Measurements from ENCODE around the gene CDK14. TPM values are rescaled to one million over a fixed set of nuclear protein-coding genes. Genes with fewer than 3 reads are reported as not detected.

Gene CDK14
- total RNA-seq, 1 experiment from 2014 or later: 39.1 TPM

- no peak overlapping the region for H2AFZ ChIP-seq
- H4K20me1 ChIP-seq (ENCODE audit: insufficient read depth): no peaks in the 10 kb centered on the region
- ChIA-PET CTCF (no interaction called here), POLR2A (ENCODE audit: unreplicated experiment) (interaction anchor here (0.9 kb wide), 1 partner anchor 37 kb away, joined by 3 read pairs; no protein-coding TSS in a partner anchor)
- no peaks in the 10 kb centered on the region; the same call in 1 of the 2 replicates for H3K9me2 ChIP-seq (ENCODE audit: insufficient read depth)
- H3K4me3 ChIP-seq: no peak overlapping the region
- H3K4me2 ChIP-seq: no peak overlapping the region
- H3K27ac ChIP-seq: no peak overlapping the region
- H3K4me1 ChIP-seq (replicated peaks; ENCODE audit: insufficient read depth): no peaks in the 10 kb centered on the region
- H3K9me3 ChIP-seq (ENCODE audit: insufficient read depth, low read depth): no peaks in the 10 kb centered on the region
- H3K36me3 ChIP-seq (ENCODE audit: low read depth): no peaks in the 10 kb centered on the region
- TF ChIP-seq CTCF (conservative IDR thresholded peaks at IDR 0.05) (no peak), EZH2 (IDR thresholded peaks at IDR 0.05; ENCODE audit: low read depth) (no peak)
- intact Hi-C loops (cut with micrococcal nuclease; ENCODE audit: unreplicated experiment): no loop called here
- BruUV-seq (replicated peaks): no TSS peak
- H3K27me3 ChIP-seq (ENCODE audit: insufficient read depth, low read depth): no peaks in the 10 kb centered on the region
- DNase-seq: no peak
- no peaks in the 10 kb centered on the region for H3K79me2 ChIP-seq (ENCODE audit: low read depth)
- H3F3A ChIP-seq (ENCODE audit: insufficient read depth, low read depth): no peaks in the 10 kb centered on the region
These were observed 370.2 kb downstream of the CDK14 start for GRCh38 chr7:90966346-90966745.

GRCh38 chr7:90968871-90969270 lies 372.8 kb downstream of the CDK14 start:
- H3K36me3 ChIP-seq (ENCODE audit: low read depth): no peaks in the 10 kb centered on the region
- H3K9me3 ChIP-seq (ENCODE audit: insufficient read depth, low read depth): no peaks in the 10 kb centered on the region
- no peaks in the 10 kb centered on the region; the same call in 1 of the 2 replicates for H3K9me2 ChIP-seq (ENCODE audit: insufficient read depth)
- intact Hi-C loops (cut with micrococcal nuclease; ENCODE audit: unreplicated experiment): no loop called here
- no peak overlapping the region for H3K4me2 ChIP-seq
- no peak for TF ChIP-seq CTCF (conservative IDR thresholded peaks at IDR 0.05)
- no peak for TF ChIP-seq EZH2 (IDR thresholded peaks at IDR 0.05; ENCODE audit: low read depth)
- BruUV-seq (replicated peaks): no TSS peak
- no peak overlapping the region for H3K4me3 ChIP-seq
- H3K27ac ChIP-seq: no peak overlapping the region
- H3K27me3 ChIP-seq (ENCODE audit: insufficient read depth, low read depth): no peaks in the 10 kb centered on the region
- H4K20me1 ChIP-seq (ENCODE audit: insufficient read depth): no peaks in the 10 kb centered on the region
- no peaks in the 10 kb centered on the region for H3F3A ChIP-seq (ENCODE audit: insufficient read depth, low read depth)
- H3K79me2 ChIP-seq (ENCODE audit: low read depth): no peaks in the 10 kb centered on the region
- ChIA-PET CTCF (no interaction called here), POLR2A (ENCODE audit: unreplicated experiment) (no interaction called here)
- no peaks in the 10 kb centered on the region for H3K4me1 ChIP-seq (replicated peaks; ENCODE audit: insufficient read depth)
- no peak overlapping the region for H2AFZ ChIP-seq
- no peak for DNase-seq

- H3K27me3 ChIP-seq (ENCODE audit: insufficient read depth, low read depth): no peaks in the 10 kb centered on the region
These were observed 376.9 kb downstream of the CDK14 start for GRCh38 chr7:90972906-90973550.

More at GRCh38 chr7:90972906-90973550, 376.9 kb downstream of the CDK14 start:
- Histone ChIP-seq H3K4me1 (replicated peaks; ENCODE audit: insufficient read depth) (no peaks in the 10 kb centered on the region), H4K20me1 (ENCODE audit: insufficient read depth) (no peaks in the 10 kb centered on the region), H2AFZ (no peak overlapping the region), H3K4me3 (no peak overlapping the region), H3K79me2 (ENCODE audit: low read depth) (no peaks in the 10 kb centered on the region), H3K4me2 (no peak overlapping the region), H3K9me2 (ENCODE audit: insufficient read depth) (no peaks in the 10 kb centered on the region; the same call in 1 of the 2 replicates), H3F3A (ENCODE audit: insufficient read depth, low read depth) (no peaks in the 10 kb centered on the region), H3K9me3 (ENCODE audit: insufficient read depth, low read depth) (no peaks in the 10 kb centered on the region), H3K36me3 (ENCODE audit: low read depth) (no peaks in the 10 kb centered on the region), H3K27ac (no peak overlapping the region)
- intact Hi-C loops (cut with micrococcal nuclease; ENCODE audit: unreplicated experiment): no loop called here
- ChIA-PET POLR2A (ENCODE audit: unreplicated experiment) (interaction anchor here (0.7 kb wide), 1 partner anchor 640 kb away, joined by 4 read pairs; no protein-coding TSS in a partner anchor), CTCF (no interaction called here)
- no peak for DNase-seq
- no peak for TF ChIP-seq CTCF (conservative IDR thresholded peaks at IDR 0.05)
- no peak for TF ChIP-seq EZH2 (IDR thresholded peaks at IDR 0.05; ENCODE audit: low read depth)
- no TSS peak for BruUV-seq (replicated peaks)
